GM18526 (cell line): Measurements from ENCODE around the gene AAK1.

Experiments used
- POLR2A ChIP-seq: IDR thresholded peaks from 3 replicates; pipeline ENCODE4 v1.6.1; 2011; ENCODE audit not compliant: insufficient read length; ENCODE audit errors: extremely low read depth

AAK1 gene

DNA sequence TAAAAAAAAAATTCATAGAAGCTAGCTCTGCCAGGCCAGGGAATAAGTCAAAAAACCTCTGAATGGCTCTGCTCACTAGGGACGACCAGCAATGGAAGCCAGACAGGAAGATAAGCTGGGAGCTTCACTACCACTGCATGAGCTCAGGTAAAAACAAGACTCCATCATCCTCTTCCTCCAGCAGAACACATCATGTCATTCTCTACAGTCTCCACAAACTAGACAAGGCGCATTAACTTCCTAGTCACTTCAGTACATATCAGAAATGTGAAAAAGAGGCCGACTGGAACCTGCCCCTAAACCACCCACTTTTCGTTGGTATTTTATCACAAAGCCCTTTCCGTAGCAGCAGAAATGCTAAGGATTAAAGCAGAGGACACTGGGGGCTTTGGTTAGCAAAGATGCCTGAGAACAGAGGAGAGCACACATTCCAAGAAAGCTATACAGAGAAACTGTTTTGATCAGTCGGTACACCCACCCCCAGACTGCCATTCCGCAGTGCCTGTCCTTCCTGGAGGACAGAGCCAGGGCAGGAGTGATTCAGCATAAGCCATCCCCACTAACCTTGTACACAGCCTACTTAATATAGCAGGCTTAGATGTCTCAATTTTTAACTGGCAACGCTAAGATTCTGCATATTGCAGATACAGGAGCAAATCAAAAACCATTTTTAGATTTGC is 53.4 kb downstream of the AAK1 start:
- TF ChIP-seq POLR2A: no peak

DNA sequence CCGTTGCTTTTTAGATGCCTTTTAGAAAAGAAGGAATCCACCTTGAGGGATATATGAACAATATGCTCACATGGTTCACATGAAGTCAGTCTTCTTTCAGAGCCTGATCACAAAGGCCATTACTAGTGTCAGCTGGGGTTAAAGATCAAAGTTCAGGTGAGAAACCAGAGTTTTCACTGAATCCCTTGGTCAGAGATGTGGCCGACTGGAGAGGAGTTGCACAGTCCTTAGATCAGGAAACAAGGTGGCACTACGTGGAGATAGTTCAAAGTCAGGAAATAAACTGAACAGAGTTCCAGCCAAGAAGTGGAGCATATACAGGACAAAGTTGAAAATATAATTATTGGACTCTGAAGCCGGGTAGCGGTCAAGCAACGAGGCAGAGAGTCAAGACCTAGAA is 54.6 kb downstream of the AAK1 start:
- TF ChIP-seq POLR2A: no peak

DNA sequence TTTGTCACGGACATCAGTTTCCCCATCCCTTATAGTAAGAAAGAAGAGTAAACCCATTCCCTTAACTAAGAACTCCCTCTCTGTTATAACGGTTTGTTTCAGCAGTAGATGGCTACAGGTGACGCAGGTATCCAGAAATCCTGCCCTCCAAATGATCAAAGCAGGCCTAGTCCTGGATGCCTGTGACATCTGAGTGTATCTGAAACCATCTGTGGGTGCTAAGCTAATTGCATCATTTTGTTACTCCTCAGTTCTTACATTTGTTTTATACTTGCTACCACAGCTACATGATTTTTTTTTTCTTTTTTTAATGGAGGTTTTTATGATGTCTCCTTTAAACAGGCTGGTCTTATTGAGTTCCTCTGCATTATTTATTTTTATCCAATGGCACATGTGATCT is 55.1 kb downstream of the AAK1 start:
- no peak for TF ChIP-seq POLR2A

DNA sequence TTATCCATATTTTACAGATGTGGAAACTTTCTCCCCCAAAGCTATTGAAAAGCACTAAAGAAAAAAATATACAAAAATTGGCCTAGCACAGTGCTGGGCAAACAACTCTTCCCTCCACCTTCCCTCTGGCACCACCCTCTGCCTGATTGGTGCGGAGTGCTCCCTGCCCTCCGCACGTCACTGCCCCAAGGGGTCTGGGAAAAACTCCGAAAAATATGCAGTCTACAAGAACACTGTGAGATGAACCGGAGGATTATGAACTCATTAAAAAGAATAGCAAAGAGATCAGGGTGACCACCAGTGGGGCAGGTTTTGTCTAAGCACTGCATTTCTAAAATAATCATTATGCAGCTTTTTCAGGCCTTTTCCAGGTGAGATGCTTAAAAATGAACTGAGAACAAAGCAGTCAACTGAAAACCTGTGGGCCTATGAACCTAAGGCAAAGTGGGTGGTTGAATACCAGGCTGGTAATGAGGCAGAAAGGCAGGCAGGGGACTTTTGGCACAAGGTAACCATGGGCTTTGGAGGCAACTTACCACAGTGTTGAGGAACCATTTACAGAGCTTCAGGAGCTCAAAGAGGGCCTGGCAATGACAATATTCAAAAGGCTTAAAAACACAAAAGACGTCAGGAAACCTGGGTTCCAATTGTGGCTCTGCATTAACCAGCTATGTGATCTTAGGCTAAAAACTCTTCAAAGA is 57.5 kb downstream of the AAK1 start:
- no peak for TF ChIP-seq POLR2A

DNA sequence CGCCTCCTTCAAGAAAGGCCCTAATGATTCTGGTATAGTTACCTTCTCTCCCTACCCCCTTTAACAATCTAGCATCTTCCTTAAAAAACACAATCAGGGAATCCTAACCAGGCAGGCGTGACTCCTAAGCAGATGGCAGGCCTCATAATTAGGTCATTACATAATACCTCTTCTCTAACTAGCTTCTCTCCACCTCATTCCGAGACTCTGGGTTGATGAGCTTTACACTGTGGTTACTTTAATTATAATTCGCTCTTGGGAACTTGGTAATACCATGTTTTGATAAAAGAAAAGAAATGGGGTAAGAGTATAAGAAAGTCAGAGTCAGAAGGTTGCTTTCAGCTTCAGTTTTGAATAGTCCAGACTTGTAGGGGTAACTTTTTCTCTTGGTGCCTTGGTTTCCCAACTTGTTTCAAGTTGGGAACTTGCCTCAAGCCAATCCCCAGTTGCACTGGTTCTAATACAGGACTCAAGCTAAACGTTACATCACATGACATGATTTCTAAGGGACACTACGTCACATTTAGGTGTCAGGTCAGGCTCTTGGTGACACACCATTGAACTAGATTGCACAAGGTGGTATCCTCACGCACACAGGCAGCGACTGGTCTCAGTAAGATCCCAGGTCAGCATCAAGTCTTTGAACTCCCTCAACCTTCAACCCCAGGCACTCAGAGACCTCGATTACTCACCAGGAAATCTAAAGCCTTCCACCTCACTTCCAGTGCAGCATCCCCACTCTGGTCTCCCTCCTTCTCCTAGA is 59.2 kb downstream of the AAK1 start:
- TF ChIP-seq POLR2A: no peak

DNA sequence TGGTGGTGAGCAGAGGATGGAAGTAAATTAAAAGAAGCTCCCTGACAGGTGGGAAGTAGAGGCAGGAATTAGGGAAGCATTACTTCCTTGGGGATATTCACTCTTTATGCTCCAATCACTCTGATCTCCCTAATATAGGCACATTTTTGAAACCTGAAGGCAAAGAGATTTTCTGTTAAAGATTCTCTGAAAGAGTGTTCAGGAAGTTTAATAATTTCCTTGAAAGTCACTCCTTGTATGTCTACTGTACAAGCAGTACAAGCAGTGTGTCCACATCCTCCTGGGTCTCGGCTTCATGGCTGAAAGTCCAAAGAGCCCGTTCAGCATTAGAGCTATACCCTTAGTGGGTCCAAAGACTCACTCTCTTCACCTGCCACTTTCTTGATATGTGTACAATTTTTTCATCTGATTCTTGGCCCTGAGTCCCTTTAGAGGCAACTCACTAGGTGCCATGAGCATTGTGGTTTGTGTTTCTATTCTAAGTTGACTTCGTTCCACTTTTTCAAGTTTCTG is 60.2 kb downstream of the AAK1 start:
- TF ChIP-seq POLR2A: no peak

DNA sequence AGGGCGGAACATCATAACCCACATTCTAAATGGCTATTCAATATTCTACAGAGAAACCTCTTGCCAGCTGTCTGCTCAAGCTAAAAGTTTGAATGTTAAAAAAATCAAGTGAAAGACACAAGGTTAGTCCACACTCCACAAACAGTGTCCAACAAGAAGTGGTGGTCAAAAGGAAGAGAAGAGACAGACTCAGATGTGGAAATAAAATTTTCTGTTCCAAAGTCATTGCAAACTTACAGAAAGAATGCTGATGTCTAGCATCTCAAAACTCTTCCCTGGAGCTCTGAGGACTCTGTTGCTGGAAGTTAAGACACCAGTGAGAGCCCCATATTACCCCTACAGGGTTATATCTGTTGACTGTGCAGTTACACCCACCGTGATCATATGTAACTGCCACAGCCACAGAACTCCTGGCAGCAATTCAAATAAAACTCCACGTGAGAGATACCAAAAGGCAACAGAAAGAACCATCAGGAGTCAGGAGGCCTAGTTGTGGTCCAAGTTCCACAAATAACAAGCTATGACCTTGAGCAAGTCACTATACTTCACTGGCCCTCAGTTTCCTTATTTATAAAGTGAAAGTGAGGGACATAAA is 60.9 kb downstream of the AAK1 start:
- TF ChIP-seq POLR2A: no peak

DNA sequence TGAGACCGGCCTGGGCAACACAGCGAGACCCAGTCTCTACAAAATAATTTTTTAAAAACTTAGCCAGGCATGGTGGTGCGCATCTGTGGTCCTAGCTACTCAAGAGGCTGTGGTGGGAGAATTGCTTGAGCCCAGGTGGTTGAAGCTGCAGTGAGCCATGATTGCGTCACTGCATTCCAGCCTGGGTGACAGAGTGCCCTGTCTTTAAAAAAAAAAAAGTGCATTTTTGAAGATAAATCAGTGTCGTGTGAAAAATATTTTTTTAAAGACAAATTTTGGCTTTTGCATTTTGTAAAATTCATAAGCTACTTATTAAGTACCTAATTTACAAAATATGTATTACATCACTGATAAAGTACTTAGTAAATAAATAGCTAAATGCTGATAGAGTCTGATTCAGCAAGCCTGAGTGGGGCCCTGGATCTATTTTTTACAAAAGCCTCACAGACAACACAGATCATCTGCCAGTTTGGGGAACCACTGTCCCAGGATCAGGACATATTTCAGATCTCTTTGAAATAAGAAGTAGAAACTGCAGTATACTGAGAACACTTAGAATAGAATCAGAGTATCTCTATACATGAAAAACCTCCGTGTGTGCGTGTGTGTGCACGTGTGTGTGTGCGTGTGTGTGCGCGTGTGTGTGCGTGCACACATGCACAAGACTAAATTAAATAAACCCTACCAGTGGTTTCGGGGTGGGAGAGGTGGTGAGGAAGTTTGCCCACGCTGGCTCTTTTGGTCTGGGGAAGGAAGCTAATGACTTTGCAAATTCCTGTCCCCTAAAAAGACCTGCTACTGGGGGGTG is 61.6 kb downstream of the AAK1 start:
- no peak for TF ChIP-seq POLR2A

DNA sequence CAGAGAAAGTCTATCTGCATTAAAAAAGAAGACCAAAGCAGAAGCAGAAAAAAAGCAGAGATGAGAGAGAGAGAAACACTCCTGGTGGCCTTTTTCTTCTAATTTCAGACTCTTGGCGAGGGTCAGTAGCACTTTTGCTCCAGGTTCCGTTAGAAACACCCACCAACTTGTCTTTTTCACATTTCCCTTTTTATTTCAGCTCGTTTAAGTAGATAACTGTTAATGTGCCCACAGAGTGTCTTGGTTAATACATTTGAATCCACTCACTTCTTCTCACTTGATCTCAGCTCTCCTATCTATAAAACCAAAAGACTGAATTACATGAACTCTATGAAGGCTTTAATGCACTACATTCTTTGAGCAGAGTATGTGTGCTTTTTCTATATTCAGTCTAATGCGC is 63.1 kb downstream of the AAK1 start:
- no peak for TF ChIP-seq POLR2A

DNA sequence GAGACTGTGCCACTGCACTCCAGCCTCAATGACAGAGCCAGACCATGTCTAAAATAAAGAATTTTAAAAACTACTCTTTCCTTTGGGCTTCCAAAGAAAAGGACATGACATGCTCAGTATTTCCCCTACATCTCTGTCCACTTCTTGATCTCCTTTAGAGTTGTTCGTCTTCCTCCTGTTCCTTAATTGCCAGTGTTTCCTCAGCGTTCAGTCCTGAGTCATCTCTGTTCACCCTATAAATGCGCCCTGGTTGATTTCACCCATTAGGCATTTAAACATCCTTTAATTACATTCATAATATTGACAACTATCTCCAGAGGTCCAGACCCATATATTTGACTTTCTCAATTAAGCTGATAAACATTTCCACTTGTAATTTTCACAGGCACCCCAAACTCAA is 64.0 kb downstream of the AAK1 start:
- TF ChIP-seq POLR2A: no peak

DNA sequence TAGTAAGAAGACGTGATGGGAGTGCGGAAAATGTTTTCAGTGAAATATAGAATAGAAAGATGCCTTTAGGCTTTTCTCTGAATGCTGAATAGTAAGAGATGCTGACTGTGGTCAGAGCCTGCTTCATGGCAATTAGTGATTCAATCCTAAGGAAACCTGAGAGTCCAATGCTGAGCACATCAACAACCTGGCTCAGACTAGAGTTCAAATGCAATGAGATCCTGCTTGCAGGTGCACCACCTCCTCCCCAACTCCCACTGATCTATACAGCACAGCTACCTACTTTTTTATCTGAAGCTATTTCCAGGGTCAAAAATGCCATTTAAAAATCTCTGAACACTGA is 65.4 kb downstream of the AAK1 start:
- TF ChIP-seq POLR2A: no peak

DNA sequence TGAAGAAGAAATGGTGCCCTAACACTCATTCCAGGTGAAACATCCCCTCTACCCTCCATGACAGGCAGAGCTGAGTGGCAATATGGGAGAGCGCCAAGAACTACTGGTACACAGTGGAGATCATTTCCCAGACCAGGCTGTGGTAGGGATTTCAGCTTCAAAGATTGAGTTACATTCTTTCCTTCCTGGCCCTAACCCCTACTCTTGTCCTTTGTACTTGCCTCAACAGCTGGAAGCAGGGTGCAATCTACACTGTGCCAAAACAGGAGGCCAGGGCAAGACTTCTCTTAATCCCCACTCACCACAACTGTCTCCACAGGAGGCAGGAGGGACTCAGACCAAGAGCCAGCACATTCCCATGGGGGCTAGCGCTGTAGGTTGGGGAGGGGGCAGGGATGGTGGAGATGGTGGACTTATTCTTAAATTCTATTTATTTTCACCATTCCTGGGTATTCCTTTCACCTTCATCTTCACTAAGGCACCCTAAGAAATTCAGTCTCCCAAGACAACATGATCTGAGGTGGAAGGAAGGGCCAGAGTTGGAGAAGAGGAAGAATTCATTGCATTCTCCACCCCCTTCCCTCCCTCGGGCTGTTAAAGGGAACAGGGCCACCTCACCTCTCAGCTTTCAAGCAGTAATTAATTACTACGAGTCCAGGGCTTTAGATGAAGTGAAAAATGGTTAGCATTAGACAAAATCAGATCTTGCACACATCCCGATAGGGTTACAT is 65.9 kb downstream of the AAK1 start:
- TF ChIP-seq POLR2A: no peak

DNA sequence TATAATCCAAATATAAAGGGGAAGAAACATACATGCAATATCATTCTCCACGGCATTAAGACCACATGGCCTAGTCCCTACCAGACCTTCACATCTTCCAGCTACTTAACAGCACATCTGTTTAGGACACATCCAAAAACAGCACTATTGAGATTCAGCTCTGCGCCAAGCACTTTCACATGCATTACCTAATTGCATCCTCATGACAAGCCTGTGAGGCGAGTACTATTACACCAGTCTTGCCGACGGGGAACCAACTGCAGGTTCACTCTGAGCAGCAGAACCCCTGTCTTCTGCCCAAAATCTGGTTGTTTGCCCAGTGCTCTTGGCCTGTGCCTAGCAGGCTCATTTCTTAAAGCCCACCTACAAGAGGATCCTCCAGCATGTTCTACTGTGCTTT is 66.7 kb downstream of the AAK1 start:
- no peak for TF ChIP-seq POLR2A

DNA sequence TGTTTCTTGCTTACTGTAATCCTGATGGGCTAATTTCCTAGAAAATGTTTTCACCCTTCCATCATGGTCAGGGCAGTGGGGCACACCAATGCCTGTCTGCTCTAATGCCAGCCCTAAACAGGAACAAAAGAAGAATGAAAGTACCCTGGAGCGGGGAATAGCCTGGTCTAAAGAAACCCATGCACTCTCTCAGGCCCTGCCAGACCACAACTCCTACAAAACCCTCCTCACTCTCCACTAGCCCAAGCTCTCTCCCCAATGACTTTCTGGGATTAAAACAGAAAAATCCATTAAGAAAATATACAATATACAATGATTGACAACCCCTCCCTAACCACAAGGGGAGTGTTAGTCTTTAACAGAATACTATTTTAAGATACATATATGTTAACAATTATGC is 67.6 kb downstream of the AAK1 start:
- no peak for TF ChIP-seq POLR2A
